GM06990 (cell line): ENCODE data around the gene SRPK3.

Source experiments
- DNase-seq: peaks from one replicate; pipeline ENCODE4 v3.0.0-alpha.2; 2011; ENCODE audit not compliant: insufficient read length; ENCODE audit errors: extremely low read depth
- H3K27me3 ChIP-seq: replicated peaks from 2 replicates; pipeline ENCODE4 v1.6.0; 2011; ENCODE audit warnings: low read length; ENCODE audit not compliant: control insufficient read depth, insufficient read depth
- H3K36me3 ChIP-seq: 2 replicates; pipeline ENCODE4 v1.5.1; 2011; ENCODE audit warnings: low read length; ENCODE audit not compliant: control insufficient read depth, insufficient read depth
- H3K4me3 ChIP-seq: replicated peaks from 2 replicates; pipeline ENCODE4 v1.5.1; 2011; ENCODE audit warnings: low read depth, mild to moderate bottlenecking, control low read depth, low read length
- TF ChIP-seq, protein P1 (sequence below): IDR thresholded peaks from 2 replicates; pipeline ENCODE4 v1.5.1; 2011; ENCODE audit warnings: low read length, control low read depth, mild to moderate bottlenecking, inconsistent platforms; ENCODE audit not compliant: insufficient read depth, poor library complexity, severe bottlenecking

Gene SRPK3

DNA sequence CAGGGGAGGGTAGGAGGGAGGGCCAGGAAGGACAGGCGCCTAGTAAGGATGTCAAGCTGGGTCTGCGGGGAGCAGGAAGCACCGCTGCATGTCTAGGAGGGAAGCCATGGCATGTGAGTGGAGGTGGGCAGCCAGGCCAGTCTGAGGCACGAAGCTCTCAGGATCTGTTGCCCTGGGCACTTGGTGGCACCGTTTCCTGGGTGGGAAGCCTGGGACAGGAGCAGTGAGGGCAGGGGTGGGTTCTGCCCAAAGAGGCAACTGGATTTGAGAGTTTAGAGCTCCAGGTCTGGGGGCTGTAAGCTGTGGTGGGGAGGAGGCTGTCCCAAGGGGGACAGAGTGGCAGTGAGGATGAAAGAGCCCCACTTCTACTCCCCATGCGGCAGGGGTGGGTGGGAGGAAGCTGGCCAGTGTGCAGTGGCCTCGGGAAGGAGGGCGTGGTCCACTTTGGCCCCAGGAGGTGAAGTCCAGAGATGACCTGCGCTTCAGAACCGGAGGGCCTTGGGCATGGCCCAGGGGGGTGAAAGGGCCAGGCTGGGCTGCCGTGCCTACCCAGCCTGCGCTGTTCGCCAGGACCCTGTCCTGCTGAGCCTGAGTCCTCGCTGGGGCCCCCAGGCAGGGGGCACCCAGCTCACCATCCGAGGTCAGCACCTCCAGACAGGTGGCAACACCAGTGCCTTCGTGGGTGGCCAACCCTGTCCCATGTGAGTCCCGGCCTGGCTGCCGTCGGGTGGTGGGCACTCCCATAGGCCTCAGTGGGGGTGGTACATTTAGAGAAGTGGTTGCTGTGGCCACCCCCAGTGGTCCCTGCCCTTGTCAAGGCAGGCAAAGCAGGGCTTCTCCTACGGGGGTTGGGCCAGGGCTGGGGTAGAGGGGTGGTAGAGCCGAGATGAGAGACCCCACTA lies 8.3 kb upstream of the SRPK3 start:
- no peaks in the 10 kb centered on the region; the same call in 1 of the 2 replicates for H3K27me3 ChIP-seq
- H3K4me3 ChIP-seq: no peak overlapping the region
- H3K36me3 ChIP-seq: no peaks in the 10 kb centered on the region
- DNase-seq: no peak
- TF ChIP-seq, protein P1, sequence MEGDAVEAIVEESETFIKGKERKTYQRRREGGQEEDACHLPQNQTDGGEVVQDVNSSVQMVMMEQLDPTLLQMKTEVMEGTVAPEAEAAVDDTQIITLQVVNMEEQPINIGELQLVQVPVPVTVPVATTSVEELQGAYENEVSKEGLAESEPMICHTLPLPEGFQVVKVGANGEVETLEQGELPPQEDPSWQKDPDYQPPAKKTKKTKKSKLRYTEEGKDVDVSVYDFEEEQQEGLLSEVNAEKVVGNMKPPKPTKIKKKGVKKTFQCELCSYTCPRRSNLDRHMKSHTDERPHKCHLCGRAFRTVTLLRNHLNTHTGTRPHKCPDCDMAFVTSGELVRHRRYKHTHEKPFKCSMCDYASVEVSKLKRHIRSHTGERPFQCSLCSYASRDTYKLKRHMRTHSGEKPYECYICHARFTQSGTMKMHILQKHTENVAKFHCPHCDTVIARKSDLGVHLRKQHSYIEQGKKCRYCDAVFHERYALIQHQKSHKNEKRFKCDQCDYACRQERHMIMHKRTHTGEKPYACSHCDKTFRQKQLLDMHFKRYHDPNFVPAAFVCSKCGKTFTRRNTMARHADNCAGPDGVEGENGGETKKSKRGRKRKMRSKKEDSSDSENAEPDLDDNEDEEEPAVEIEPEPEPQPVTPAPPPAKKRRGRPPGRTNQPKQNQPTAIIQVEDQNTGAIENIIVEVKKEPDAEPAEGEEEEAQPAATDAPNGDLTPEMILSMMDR: no peak

DNA sequence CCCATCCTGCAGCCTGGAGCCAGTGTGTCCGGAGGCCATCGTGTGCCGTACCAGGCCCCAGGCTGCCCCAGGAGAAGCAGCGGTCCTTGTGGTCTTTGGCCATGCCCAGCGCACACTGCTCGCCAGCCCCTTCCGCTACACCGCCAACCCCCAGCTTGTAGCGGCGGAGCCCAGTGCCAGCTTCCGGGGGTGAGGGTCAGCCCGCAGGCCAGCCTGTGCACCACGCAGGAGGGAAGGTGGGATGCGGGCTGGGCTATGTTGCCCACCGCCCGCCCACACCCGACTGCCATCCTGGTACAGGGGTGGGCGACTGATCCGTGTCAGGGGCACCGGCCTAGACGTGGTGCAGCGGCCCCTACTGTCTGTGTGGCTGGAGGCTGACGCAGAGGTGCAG lies 7.6 kb upstream of the SRPK3 start:
- TF ChIP-seq, protein P1: no peak

DNA sequence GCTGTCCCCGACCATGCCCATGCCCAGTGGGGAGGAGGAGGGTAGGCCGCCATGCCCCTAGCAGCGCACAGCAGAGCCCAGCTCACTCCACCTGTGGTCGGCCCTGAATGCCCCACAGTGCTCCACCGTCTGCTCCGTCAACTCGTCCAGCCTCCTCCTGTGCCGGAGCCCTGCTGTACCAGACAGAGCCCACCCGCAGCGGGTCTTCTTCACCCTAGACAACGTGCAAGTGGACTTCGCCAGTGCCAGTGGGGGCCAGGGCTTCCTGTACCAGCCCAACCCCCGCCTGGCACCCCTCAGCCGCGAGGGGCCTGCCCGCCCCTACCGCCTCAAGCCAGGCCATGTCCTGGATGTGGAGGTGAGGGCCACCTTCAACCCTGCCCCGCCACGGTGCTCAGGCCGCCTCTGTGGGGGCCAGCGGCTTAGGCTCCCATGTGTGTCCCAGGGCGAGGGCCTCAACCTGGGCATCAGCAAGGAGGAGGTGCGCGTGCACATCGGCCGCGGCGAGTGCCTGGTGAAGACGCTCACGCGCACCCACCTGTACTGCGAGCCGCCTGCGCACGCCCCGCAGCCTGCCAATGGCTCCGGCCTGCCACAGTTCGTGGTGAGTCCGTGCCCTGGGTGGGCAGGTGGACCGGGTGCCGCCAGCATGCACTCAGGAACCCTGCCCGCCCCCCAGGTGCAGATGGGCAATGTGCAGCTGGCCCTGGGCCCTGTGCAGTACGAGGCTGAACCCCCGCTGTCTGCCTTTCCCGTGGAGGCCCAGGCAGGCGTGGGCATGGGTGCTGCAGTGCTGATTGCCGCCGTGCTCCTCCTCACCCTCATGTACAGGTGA lies 6.9 kb upstream of the SRPK3 start:
- Histone ChIP-seq H3K27me3 (no peaks in the 10 kb centered on the region; the same call in 1 of the 2 replicates), H3K36me3 (no peaks in the 10 kb centered on the region), H3K4me3 (no peak overlapping the region)
- peak; percentile 4 for DNase-seq
- TF ChIP-seq, protein P1: no peak

More for the DNA sequence above, 7.6 kb upstream of the SRPK3 start:
- Histone ChIP-seq H3K36me3 (no peaks in the 10 kb centered on the region), H3K27me3 (no peaks in the 10 kb centered on the region; the same call in 1 of the 2 replicates), H3K4me3 (no peak overlapping the region)
- no peak for DNase-seq

DNA sequence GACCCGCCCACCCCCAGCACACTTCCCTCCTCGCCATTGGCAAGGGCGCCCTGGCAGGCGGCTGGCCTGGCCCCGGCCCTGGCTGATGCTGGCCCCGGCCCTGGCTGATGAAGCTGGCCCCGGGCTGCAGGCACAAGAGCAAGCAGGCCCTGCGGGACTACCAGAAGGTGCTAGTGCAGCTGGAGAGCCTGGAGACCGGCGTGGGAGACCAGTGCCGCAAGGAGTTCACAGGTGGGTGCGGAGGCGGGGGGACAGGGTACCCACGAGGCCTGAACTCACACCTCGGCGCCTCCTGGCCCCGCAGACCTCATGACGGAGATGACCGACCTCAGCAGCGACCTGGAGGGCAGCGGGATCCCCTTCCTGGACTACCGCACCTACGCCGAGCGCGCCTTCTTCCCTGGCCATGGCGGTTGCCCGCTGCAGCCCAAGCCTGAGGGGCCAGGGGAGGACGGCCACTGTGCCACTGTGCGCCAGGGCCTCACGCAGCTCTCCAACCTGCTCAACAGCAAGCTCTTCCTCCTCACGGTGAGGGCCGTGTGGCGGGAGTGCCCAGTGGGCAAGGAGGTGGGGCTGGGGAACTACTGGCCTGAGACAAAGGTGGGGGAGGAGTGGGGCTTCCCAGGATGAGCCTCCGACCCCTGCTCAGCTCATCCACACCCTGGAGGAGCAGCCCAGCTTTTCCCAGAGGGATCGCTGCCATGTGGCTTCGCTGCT lies 6.1 kb upstream of the SRPK3 start:
- TF ChIP-seq, protein P1: no peak
- no peak for DNase-seq
- H3K27me3 ChIP-seq: no peaks in the 10 kb centered on the region; the same call in 1 of the 2 replicates
- H3K36me3 ChIP-seq: no peaks in the 10 kb centered on the region
- no peak overlapping the region for H3K4me3 ChIP-seq

DNA sequence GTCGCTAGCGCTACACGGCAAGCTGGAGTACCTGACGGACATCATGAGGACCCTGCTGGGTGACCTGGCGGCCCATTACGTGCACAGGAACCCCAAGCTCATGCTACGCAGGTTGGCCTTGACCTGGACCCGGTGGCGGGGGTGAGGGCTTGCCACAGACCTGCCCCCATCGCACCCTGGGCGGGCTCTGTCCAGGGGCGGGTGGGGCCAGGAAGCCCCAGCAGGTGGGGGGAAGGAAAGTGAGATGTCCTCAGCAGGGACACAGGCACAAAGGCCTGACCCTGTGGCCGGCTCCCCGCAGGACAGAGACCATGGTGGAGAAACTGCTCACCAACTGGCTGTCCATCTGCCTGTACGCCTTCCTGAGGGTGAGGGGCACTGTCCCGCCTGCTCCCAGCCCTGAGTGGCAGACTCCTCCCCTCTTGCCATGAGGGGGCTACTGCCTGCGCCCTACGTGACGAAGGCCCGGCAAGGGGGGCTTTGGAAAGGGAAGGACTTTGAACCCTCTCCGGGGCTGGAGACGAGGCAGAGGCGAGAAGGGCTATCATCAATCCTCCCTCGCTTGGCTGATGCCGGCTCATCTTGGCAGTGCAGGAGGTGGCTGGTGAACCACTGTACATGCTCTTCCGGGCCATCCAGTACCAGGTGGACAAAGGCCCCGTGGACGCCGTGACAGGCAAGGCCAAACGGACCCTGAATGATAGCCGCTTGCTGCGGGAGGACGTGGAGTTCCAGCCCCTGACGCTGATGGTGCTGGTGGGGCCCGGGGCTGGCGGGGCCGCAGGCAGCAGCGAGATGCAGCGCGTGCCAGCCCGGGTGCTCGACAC lies 5.3 kb upstream of the SRPK3 start:
- Histone ChIP-seq H3K27me3 (no peaks in the 10 kb centered on the region; the same call in 1 of the 2 replicates), H3K4me3 (no peak overlapping the region), H3K36me3 (no peaks in the 10 kb centered on the region)
- TF ChIP-seq, protein P1: no peak
- DNase-seq: peak; percentile 4
